NB4 (cell line): ENCODE results near the gene C10orf71.

Experiments
- DNase-seq: peaks from one replicate; pipeline ENCODE4 v3.0.0; 2010; ENCODE audit warnings: low read depth
- H3K4me3 ChIP-seq: one replicate; pipeline ENCODE4 v1.5.1; 2011; ENCODE audit warnings: mild to moderate bottlenecking, low read depth, low read length, moderate library complexity
- CTCF ChIP-seq: IDR thresholded peaks from one replicate; pipeline ENCODE4 v1.5.1; 2012; ENCODE audit warnings: low read depth, low read length
- MAX ChIP-seq: IDR thresholded peaks from 2 replicates; pipeline ENCODE4 v1.6.1; 2011; ENCODE audit warnings: low read depth, low read length
- MYC ChIP-seq: IDR thresholded peaks from 2 replicates; pipeline ENCODE4 v1.6.1; 2011; ENCODE audit warnings: low read depth, low read length
- POLR2A ChIP-seq: IDR thresholded peaks from 2 replicates; pipeline ENCODE4 v1.6.1; 2011; ENCODE audit warnings: mild to moderate bottlenecking; ENCODE audit not compliant: insufficient read length; ENCODE audit errors: extremely low read depth

C10orf71 gene

GRCh38 chr10:49292565-49293207 lies 6.3 kb upstream of the C10orf71 start:
- H3K4me3 ChIP-seq: no peak overlapping the region
- DNase-seq: no peak
- no peak for TF ChIP-seq MYC
- TF ChIP-seq CTCF: no peak
- no peak for TF ChIP-seq POLR2A
- TF ChIP-seq MAX: no peak

GRCh38 chr10:49293208-49293603 lies 5.8 kb upstream of the C10orf71 start:
- DNase-seq: no peak
- no peak overlapping the region for H3K4me3 ChIP-seq
- TF ChIP-seq MAX: no peak
- no peak for TF ChIP-seq MYC
- no peak for TF ChIP-seq POLR2A
- TF ChIP-seq CTCF: no peak

- TF ChIP-seq POLR2A: no peak
- no peak for TF ChIP-seq MYC
- no peak for TF ChIP-seq MAX
- no peak for TF ChIP-seq CTCF
- no peak for DNase-seq
- no peak overlapping the region for H3K4me3 ChIP-seq
Observed at GRCh38 chr10:49294731-49295130, 4.2 kb upstream of the C10orf71 start.

- H3K4me3 ChIP-seq: no peak overlapping the region
- no peak for TF ChIP-seq MYC
- TF ChIP-seq MAX: no peak
- TF ChIP-seq POLR2A: no peak
- no peak for TF ChIP-seq CTCF
- DNase-seq: no peak
Observed at GRCh38 chr10:49295297-49295696, 3.7 kb upstream of the C10orf71 start.

GRCh38 chr10:49296382-49296781 lies 2.6 kb upstream of the C10orf71 start:
- H3K4me3 ChIP-seq: no peak overlapping the region
- TF ChIP-seq POLR2A: no peak
- no peak for DNase-seq

GRCh38 chr10:49296836-49297235 lies 2.1 kb upstream of the C10orf71 start:
- no peak overlapping the region for H3K4me3 ChIP-seq
- no peak for DNase-seq
- no peak for TF ChIP-seq CTCF
- no peak for TF ChIP-seq MAX
- no peak for TF ChIP-seq POLR2A
- TF ChIP-seq MYC: no peak
